Sigmoid colon (tissue), 7 donors: ENCODE measurements around the gene ONECUT3. TPM values are rescaled to one million over a fixed set of nuclear protein-coding genes. Genes with fewer than 3 reads are reported as not detected.

Source experiments
- DNase-seq: peaks from one replicate; pipeline ENCODE4 v3.0.0-alpha.2; 2019
- H3K27ac ChIP-seq, 4 donors: fragments of 200-600 bp; sonication (generic); one replicate each; pipeline ENCODE4 v1.5.1; 2016 to 2019; ENCODE audit warnings: mild to moderate bottlenecking in 1 of 4
- H3K27me3 ChIP-seq, 3 donors: fragments of 200-600 bp; sonication (generic); one replicate each; pipeline ENCODE4 v1.5.1; 2019; ENCODE audit warnings: mild to moderate bottlenecking in 1 of 3
- H3K36me3 ChIP-seq, 4 donors: fragments of 200-600 bp; sonication (generic); one replicate each; pipeline ENCODE4 v1.5.1; 2016 to 2019
- H3K4me1 ChIP-seq, 4 donors: fragments of 200-600 bp; sonication (generic); one replicate each; pipeline ENCODE4 v1.5.1; 2017 to 2019
- H3K4me3 ChIP-seq, 4 donors: fragments of 200-600 bp; sonication (generic); one replicate each; pipeline ENCODE4 v1.5.1; 2017 to 2019; ENCODE audit warnings: mild to moderate bottlenecking in 2 of 4, moderate library complexity in 1 of 4
- H3K9me3 ChIP-seq, 4 donors: fragments of 200-600 bp in 3 of 4; sonication (generic) in 3 of 4; one replicate each; pipeline versions ENCODE4 v1.5.1 to v1.6.1; 2013 to 2019
- EP300 ChIP-seq, 4 donors: sonication (generic); formaldehyde crosslinking; IDR thresholded peaks; one replicate each; pipeline ENCODE4 v1.6.1; 2017; ENCODE audit warnings: antibody characterized with exemption in 4 of 4
- POLR2A ChIP-seq, 2 donors: fragments of 450-650 bp; IDR thresholded peaks; one replicate each; pipeline ENCODE4 v1.6.1; 2016; ENCODE audit warnings: antibody characterized with exemption in 2 of 2, mild to moderate bottlenecking in 2 of 2, moderate library complexity in 2 of 2
- POLR2AphosphoS5 ChIP-seq, 4 donors: sonication (generic); formaldehyde crosslinking; IDR thresholded peaks; one replicate each; pipeline ENCODE4 v1.6.1; 2017; ENCODE audit warnings: antibody characterized with exemption in 4 of 4
- WGBS, 2 donors: extraction: QIAGEN DNeasy Blood & Tissue Kit; methylation state at CpG; one replicate each; pipeline ENCODE4 v1.1.7; 2013; 5-methylcytosine and 5-hydroxymethylcytosine counted together
- intact Hi-C: fragments of 100-400 bp; cut with DNase I; formaldehyde crosslinking; loops from one replicate; pipeline ENCODE4 v1.15.1; 2023
- polyA plus RNA-seq, 3 donors: library from polyadenylated mRNA; stranded (reverse); fragments of 200-250 nt; gene quantifications; one replicate each; pipeline ENCODE4 v1.2.3, GENCODE V29; 2013
- total RNA-seq, 4 donors: library from RNA; depleted of rRNA; stranded (reverse); fragments of >200 nt; gene quantifications; one replicate each; pipeline ENCODE4 v1.1.0, GENCODE V29; 2016
- TF ChIP-seq, protein P1 (sequence below), 4 experiments: fragments of 450-650 bp in 3 of 4; fragments of 200-600 bp in 1 of 4; IDR thresholded peaks; one replicate each; pipeline ENCODE4 v1.5.1; 2016 to 2019; ENCODE audit warnings: antibody characterized with exemption in 4 of 4, mild to moderate bottlenecking in 3 of 4, moderate library complexity in 2 of 4
- donor health status: healthy with polysubstance abuse.
- donor health status: Bipolar disorder and iron deficiency.
- donor health status: healthy.

ONECUT3 gene
- total and polyA plus RNA-seq, 7 donors: not detected

DNA sequence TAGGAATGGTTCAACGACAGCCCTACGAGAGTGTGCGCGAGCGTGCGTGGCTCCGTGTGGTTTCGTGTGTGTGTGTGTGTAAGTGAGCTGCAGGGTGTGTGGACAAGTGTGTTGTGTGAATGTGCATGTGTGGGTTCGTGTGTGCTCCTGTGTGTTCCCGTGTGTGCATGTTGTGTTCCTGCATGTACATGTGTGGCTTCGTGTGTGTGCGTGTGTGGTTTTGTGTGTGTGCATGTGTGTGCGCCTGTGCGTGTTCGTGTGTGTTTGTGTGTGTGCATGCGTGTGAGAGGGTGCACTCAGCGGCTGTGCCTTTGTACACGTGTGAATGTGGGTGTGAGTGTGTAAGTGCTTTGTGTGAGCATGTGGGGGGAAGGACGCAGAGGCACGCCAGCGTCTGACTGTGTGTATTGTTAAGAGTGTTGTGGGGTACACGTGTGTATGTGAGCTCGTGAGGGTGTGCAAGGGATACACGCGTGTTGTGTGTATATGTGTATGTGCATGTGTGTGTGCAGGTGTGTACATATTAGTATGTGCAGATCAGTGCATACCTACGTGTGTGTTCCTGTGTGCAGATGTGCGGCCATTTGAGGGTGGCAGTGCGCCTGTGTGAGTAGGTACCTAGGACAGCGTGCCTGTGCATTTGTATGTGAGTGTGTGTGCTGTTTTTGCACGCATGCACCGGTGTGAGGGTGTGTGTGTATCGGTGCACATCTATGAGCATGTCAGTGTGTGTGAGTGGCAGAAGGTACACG is 24.3 kb upstream of the ONECUT3 start:
- Histone ChIP-seq H3K4me3 (no peak overlapping the region), H3K27me3 (peaks cover 21 to 95% (median 67%) of the 10 kb centered on the region in 3 donors), H3K36me3 (no peaks in the 10 kb centered on the region), H3K9me3 (no peaks in the 10 kb centered on the region), H3K4me1 (peaks cover 0 to 12% (median 11%) of the 10 kb centered on the region in 4 donors), H3K27ac (no peak overlapping the region)
- 90 to 91% methylated on average over 33 of the region's 33 CpGs for WGBS, 2 donors
- TF ChIP-seq EP300 (IDR thresholded peaks at IDR 0.05) (no peak), POLR2A (IDR thresholded peaks at IDR 0.05) (no peak), POLR2AphosphoS5 (IDR thresholded peaks at IDR 0.05) (no peak)
- TF ChIP-seq, protein P1, sequence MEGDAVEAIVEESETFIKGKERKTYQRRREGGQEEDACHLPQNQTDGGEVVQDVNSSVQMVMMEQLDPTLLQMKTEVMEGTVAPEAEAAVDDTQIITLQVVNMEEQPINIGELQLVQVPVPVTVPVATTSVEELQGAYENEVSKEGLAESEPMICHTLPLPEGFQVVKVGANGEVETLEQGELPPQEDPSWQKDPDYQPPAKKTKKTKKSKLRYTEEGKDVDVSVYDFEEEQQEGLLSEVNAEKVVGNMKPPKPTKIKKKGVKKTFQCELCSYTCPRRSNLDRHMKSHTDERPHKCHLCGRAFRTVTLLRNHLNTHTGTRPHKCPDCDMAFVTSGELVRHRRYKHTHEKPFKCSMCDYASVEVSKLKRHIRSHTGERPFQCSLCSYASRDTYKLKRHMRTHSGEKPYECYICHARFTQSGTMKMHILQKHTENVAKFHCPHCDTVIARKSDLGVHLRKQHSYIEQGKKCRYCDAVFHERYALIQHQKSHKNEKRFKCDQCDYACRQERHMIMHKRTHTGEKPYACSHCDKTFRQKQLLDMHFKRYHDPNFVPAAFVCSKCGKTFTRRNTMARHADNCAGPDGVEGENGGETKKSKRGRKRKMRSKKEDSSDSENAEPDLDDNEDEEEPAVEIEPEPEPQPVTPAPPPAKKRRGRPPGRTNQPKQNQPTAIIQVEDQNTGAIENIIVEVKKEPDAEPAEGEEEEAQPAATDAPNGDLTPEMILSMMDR (IDR thresholded peaks at IDR 0.05): no peak
- intact Hi-C loops: no loop called here
- DNase-seq: no peak

DNA sequence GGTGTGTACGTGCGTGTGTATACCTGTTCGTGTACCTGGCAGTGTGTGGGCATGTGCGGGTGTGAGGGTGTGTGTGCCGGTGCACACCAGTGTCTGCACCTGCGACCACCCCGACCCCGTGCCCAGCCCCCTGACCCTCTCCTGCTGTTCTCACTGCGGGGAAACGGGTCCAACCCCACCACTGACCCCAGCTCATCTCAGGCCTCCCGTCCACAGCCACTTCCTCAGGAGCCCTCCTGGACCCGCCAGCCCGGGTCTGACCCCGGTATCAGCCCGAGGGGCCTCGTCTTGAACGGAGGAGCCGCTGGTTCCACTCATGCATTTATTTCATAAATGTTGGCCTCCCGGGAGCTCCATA is 23.8 kb upstream of the ONECUT3 start:
- Histone ChIP-seq H3K4me1 (peaks cover 0 to 12% (median 11%) of the 10 kb centered on the region in 4 donors), H3K27ac (no peak overlapping the region), H3K9me3 (no peaks in the 10 kb centered on the region), H3K4me3 (no peak overlapping the region), H3K27me3 (peaks cover 21 to 97% (median 73%) of the 10 kb centered on the region in 3 donors), H3K36me3 (no peaks in the 10 kb centered on the region)
- intact Hi-C loops: no loop called here
- no peak for DNase-seq
- TF ChIP-seq POLR2A (IDR thresholded peaks at IDR 0.05): no peak
- TF ChIP-seq, protein P1 (IDR thresholded peaks at IDR 0.05): no peak
- TF ChIP-seq EP300 (IDR thresholded peaks at IDR 0.05): no peak
- TF ChIP-seq POLR2AphosphoS5 (IDR thresholded peaks at IDR 0.05): no peak
- 89 to 90% methylated on average over 19 of the region's 19 CpGs for WGBS, 2 donors

DNA sequence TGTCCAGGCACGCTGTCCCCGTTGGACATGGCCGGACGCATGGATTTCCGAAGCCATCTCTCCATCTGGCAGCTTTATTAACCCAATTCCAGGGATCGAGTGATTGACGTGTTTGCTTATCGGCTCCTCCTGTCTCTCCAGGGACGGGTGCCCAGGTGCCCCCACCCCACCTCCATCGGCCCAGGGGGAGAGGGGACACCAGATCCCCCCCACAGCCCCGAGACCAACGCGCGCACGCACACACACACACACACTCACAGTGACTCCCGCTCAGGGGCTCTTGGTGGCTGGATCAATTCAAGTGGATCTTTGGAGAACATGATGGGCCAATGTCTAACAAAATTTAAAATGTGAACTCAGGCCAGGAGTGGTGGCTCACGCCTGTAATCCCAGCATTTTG is 23.1 kb upstream of the ONECUT3 start:
- WGBS, 2 donors: 81 to 85% methylated on average over 17 of the region's 17 CpGs
- Histone ChIP-seq H3K9me3 (no peaks in the 10 kb centered on the region), H3K36me3 (no peaks in the 10 kb centered on the region), H3K4me3 (no peak overlapping the region), H3K4me1 (peaks cover 0 to 11% (median 10%) of the 10 kb centered on the region in 4 donors), H3K27ac (no peak overlapping the region), H3K27me3 (peaks cover 21 to 97% (median 74%) of the 10 kb centered on the region in 3 donors)
- no peak for DNase-seq
- intact Hi-C loops: no loop called here
- TF ChIP-seq POLR2AphosphoS5 (IDR thresholded peaks at IDR 0.05) (no peak), EP300 (IDR thresholded peaks at IDR 0.05) (no peak), POLR2A (IDR thresholded peaks at IDR 0.05) (no peak)
- TF ChIP-seq, protein P1 (IDR thresholded peaks at IDR 0.05): no peak

DNA sequence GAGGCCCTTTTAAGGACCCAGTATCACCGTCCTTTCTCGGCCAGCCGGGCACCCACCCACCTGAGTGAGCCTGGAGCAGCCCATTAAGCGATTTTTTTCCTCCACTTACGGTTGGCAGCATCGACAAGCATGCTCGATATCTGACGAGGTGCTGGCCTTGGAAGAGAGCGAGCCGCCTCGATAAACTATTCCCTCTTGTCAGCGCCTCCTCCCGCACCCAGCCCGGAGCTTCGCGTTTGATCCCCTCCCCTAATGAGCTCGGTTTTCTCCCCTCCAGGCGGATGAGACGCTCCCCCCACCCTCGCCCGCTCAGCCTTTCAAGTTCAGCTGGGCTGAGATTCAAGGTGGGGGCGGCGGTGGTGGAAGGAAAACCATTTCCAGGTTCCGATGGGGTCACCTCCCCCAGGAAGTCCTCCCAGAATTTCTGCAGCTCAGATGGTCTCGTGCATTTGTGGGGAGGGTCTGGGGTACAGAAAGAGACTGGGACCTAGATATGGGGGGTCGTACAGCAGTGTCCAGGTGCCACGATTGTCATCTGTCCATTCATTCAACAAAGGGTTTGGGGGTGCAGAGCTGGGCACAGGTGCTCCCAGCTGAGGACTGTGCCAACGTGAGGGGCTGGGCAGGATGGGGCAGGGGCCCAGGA is 18.9 kb upstream of the ONECUT3 start:
- Histone ChIP-seq H3K27me3 (peaks cover 3 to 95% (median 58%) of the 10 kb centered on the region in 3 donors), H3K36me3 (no peaks in the 10 kb centered on the region), H3K4me3 (no peak overlapping the region), H3K27ac (no peak overlapping the region), H3K4me1 (no peaks in the 10 kb centered on the region), H3K9me3 (no peaks in the 10 kb centered on the region)
- intact Hi-C loops: no loop called here
- WGBS, 2 donors: 23 to 25% methylated on average over 28 of the region's 28 CpGs
- TF ChIP-seq, protein P1 (IDR thresholded peaks at IDR 0.05): no peak
- DNase-seq: no peak
